Mesendoderm (in vitro differentiated cells): ENCODE measurements around the gene KCNJ3.

Experiments
- DNase-seq: peaks from one replicate; pipeline ENCODE4 v3.0.0; 2013
- H2AK5ac ChIP-seq: 2 replicates; pipeline ENCODE4 v1.6.1; 2013; ENCODE audit warnings: low read length, inconsistent platforms
- H2BK120ac ChIP-seq: 2 replicates; pipeline ENCODE4 v1.6.1; 2013; ENCODE audit warnings: low read depth, mild to moderate bottlenecking, low read length, moderate library complexity, mixed read lengths
- H2BK15ac ChIP-seq: replicated peaks from 2 replicates; pipeline ENCODE4 v1.6.1; 2013; ENCODE audit warnings: low read depth, mild to moderate bottlenecking, moderate library complexity
- H2BK5ac ChIP-seq: 2 replicates; pipeline ENCODE4 v1.6.1; 2013; ENCODE audit warnings: low read length, inconsistent platforms
- H3K18ac ChIP-seq: 2 replicates; pipeline ENCODE4 v1.6.1; 2013; ENCODE audit warnings: mild to moderate bottlenecking, low read length, mixed read lengths
- H3K23ac ChIP-seq: one replicate; pipeline ENCODE4 v1.6.1; 2013; ENCODE audit warnings: low read length
- H3K27ac ChIP-seq: 2 replicates; pipeline ENCODE4 v1.5.1; 2013; ENCODE audit warnings: low read depth, mild to moderate bottlenecking, inconsistent platforms, low read length, moderate library complexity
- H3K27me3 ChIP-seq: 2 replicates; pipeline ENCODE4 v1.6.1; 2013; ENCODE audit warnings: low read length, control low read depth, mild to moderate bottlenecking, inconsistent platforms; ENCODE audit not compliant: insufficient read depth, poor library complexity
- H3K36me3 ChIP-seq: 2 replicates; pipeline ENCODE4 v1.6.1; 2013; ENCODE audit warnings: low read length, inconsistent platforms; ENCODE audit not compliant: control insufficient read depth, insufficient read depth
- H3K4ac ChIP-seq: one replicate; pipeline ENCODE4 v1.6.1; 2013; ENCODE audit warnings: low read depth, mild to moderate bottlenecking, low read length, moderate library complexity
- H3K4me1 ChIP-seq: 2 replicates; pipeline ENCODE4 v1.6.1; 2013; ENCODE audit warnings: low read depth, low read length, inconsistent platforms; ENCODE audit not compliant: control insufficient read depth
- H3K4me2 ChIP-seq: 2 replicates; pipeline ENCODE4 v1.6.1; 2013; ENCODE audit warnings: low read length
- H3K4me3 ChIP-seq: 2 replicates; pipeline ENCODE4 v1.5.1; 2013; ENCODE audit warnings: mild to moderate bottlenecking, low read length
- H3K56ac ChIP-seq: one replicate; pipeline ENCODE4 v1.6.1; 2013; ENCODE audit warnings: low read length
- H3K79me1 ChIP-seq: 2 replicates; pipeline ENCODE4 v1.6.1; 2013; ENCODE audit warnings: low read length, inconsistent platforms
- H3K79me2 ChIP-seq: 2 replicates; pipeline ENCODE4 v1.6.1; 2013; ENCODE audit warnings: mild to moderate bottlenecking, low read length; ENCODE audit not compliant: control insufficient read depth, insufficient read depth
- H3K9ac ChIP-seq: 2 replicates; pipeline ENCODE4 v1.6.1; 2013; ENCODE audit warnings: low read length, inconsistent platforms
- H4K5ac ChIP-seq: one replicate; pipeline ENCODE4 v1.6.1; 2013; ENCODE audit warnings: low read length
- H4K8ac ChIP-seq: one replicate; pipeline ENCODE4 v1.6.1; 2013; ENCODE audit warnings: low read depth, mild to moderate bottlenecking, control low read depth, low read length, moderate library complexity
- WGBS: extraction: QIAGEN DNeasy Blood & Tissue Kit; methylation state at CpG from one replicate; pipeline ENCODE4 v1.1.7; 2013; ENCODE audit warnings: low lambda C conversion rate, missing lambda C conversion rate; ENCODE audit not compliant: insufficient coverage; ENCODE audit errors: extremely low coverage; 5-methylcytosine and 5-hydroxymethylcytosine counted together

KCNJ3 gene

DNA sequence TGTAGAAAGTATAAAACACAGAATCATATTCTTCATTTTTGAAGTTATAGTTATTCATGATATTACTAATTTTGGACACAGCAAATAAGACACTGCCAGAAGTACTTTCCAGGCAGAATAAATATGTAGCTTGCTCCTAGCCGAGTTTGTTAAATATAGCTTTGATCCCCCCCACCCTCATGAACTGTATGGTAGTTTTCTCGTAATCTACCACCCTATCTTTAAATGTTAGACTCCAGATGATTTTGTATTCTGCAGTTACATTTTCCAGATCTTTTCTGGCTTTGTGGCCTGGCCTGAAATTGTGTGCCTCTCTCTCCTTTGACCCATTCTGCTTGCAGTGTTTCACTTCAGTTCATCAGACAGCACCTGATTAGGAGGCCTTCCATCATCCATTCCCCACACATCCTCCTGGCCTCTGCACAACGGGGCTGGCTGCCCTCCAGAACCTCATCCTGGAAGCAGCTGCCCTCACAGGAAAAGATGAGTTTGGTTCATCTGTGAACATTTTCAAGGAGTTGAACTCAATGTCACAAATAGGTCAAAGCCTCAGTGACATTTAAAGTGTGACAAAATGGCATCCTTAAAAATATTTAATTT is 4.7 kb upstream of the KCNJ3 start:
- H3K4me3 ChIP-seq, result no peak overlapping the region
- no CpG with 5 or more reads among the region's 3 CpGs for WGBS
- no peaks in the 10 kb centered on the region for H3K79me1 ChIP-seq
- H3K18ac ChIP-seq, result no peak overlapping the region
- no peak overlapping the region for H4K5ac ChIP-seq
- H2BK5ac ChIP-seq, result no peak overlapping the region
- no peak overlapping the region for H3K56ac ChIP-seq
- no peak for DNase-seq
- H4K8ac ChIP-seq, result no peak overlapping the region
- H3K36me3 ChIP-seq, result no peaks in the 10 kb centered on the region
- no peak overlapping the region for H3K27ac ChIP-seq
- H3K4ac ChIP-seq, result no peak overlapping the region
- H3K23ac ChIP-seq, result no peak overlapping the region
- no peak overlapping the region for H3K4me2 ChIP-seq
- H2BK120ac ChIP-seq, result no peak overlapping the region
- no peaks in the 10 kb centered on the region for H3K79me2 ChIP-seq
- no peaks in the 10 kb centered on the region for H3K4me1 ChIP-seq
- H2AK5ac ChIP-seq, result no peak overlapping the region
- peak overlapping the region; percentile 1 for H2BK15ac ChIP-seq
- H3K27me3 ChIP-seq, result no peaks in the 10 kb centered on the region
- no peak overlapping the region for H3K9ac ChIP-seq

DNA sequence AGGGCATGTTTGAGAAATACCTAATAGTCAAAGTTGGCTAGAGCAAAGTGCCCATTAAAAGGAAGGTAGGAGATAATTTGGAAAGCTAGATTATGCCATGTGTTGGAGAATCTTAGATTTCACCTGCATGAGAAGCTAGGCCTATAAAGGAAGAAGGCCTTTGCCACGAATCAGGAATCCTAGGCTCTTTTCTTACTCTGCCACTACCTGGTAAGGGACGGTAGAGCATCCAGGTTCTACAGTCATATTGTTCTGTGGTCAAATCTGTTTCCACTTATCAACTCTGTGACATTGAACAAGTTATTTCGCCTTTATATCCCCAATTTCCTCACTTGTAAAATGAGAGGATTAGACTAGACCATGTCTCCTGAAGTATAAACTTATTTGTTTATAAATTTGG is 3.6 kb upstream of the KCNJ3 start:
- no peak overlapping the region for H3K4ac ChIP-seq

GRCh38 chr2:154696369-154696768 is 2.1 kb upstream of the KCNJ3 start:
- no peak overlapping the region for H2BK120ac ChIP-seq
- H3K27me3 ChIP-seq, result no peaks in the 10 kb centered on the region
- H4K8ac ChIP-seq, result no peak overlapping the region
- no peak overlapping the region for H3K4me3 ChIP-seq
- H2AK5ac ChIP-seq, result no peak overlapping the region
- H3K79me1 ChIP-seq, result no peaks in the 10 kb centered on the region
- WGBS, result no CpG with 5 or more reads among the region's 4 CpGs
- no peak overlapping the region for H3K9ac ChIP-seq
- H3K79me2 ChIP-seq, result no peaks in the 10 kb centered on the region
- H2BK5ac ChIP-seq, result no peak overlapping the region
- no peak overlapping the region for H3K27ac ChIP-seq
- H3K36me3 ChIP-seq, result no peaks in the 10 kb centered on the region
- no peak overlapping the region for H3K23ac ChIP-seq
- H3K4me2 ChIP-seq, result no peak overlapping the region
- H3K4me1 ChIP-seq, result no peaks in the 10 kb centered on the region
- H4K5ac ChIP-seq, result no peak overlapping the region
- no peak overlapping the region for H3K56ac ChIP-seq
- no peak overlapping the region for H3K18ac ChIP-seq
- H2BK15ac ChIP-seq, result no peak overlapping the region
- no peak overlapping the region for H3K4ac ChIP-seq
- DNase-seq, result no peak

More for the DNA sequence above, 3.6 kb upstream of the KCNJ3 start:
- no peak overlapping the region for H3K9ac ChIP-seq
- no peaks in the 10 kb centered on the region for H3K36me3 ChIP-seq
- H4K5ac ChIP-seq, result no peak overlapping the region
- no CpG with 5 or more reads among the region's 3 CpGs for WGBS
- no peaks in the 10 kb centered on the region for H3K79me2 ChIP-seq
- no peak overlapping the region for H2BK5ac ChIP-seq
- H3K27me3 ChIP-seq, result no peaks in the 10 kb centered on the region
- H3K56ac ChIP-seq, result no peak overlapping the region
- H3K4me2 ChIP-seq, result no peak overlapping the region
- no peak overlapping the region for H4K8ac ChIP-seq
- H3K79me1 ChIP-seq, result no peaks in the 10 kb centered on the region
- no peak overlapping the region for H2BK120ac ChIP-seq
- no peak overlapping the region for H3K18ac ChIP-seq
- H3K4me1 ChIP-seq, result no peaks in the 10 kb centered on the region
- no peak overlapping the region for H3K27ac ChIP-seq
- H2AK5ac ChIP-seq, result no peak overlapping the region
- peak; percentile 28 for DNase-seq
- H2BK15ac ChIP-seq, result no peak overlapping the region
- no peak overlapping the region for H3K23ac ChIP-seq
- H3K4me3 ChIP-seq, result no peak overlapping the region

DNA sequence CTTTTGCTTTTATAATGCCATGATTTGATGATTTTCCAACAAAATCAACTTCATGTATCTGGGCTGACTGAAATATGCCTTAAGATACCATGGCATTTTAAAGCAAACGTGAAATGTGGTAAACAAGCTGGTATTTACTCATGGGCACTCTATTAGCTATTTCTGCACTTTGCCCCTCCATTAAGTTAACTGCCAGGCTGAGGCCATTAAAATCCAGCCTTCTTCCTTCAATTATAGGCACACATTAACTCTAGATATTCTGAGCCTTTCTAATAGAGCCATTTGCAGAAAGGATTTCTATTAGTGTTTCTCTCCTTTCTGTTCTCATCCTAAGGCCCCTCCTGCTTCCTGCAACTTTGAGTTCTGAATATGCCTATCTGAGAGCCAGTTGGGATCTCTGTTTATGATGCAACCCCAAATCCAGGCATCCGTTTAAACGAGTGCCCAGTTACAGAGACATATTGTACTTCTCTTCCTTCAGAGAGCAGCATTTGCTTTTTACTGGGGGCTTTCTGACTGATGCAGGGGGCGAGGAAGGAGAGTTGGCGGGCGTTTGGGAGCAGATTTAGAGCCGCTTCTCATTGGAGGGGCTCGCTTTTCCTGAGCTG is 1.6 kb upstream of the KCNJ3 start:
- Histone ChIP-seq H2AK5ac (no peak overlapping the region), H2BK15ac (no peak overlapping the region), H3K79me2 (no peaks in the 10 kb centered on the region), H3K18ac (no peak overlapping the region), H3K23ac (no peak overlapping the region), H3K9ac (peak overlapping the region; percentile 85), H3K4ac (no peak overlapping the region), H3K56ac (peak overlapping the region; percentile 92), H3K27me3 (no peaks in the 10 kb centered on the region), H3K4me1 (no peaks in the 10 kb centered on the region), H2BK120ac (no peak overlapping the region), H3K79me1 (no peaks in the 10 kb centered on the region), H3K4me2 (peak overlapping the region; percentile 96), H2BK5ac (no peak overlapping the region), H4K8ac (no peak overlapping the region), H3K36me3 (no peaks in the 10 kb centered on the region), H3K27ac (no peak overlapping the region), H3K4me3 (no peak overlapping the region), H4K5ac (no peak overlapping the region)
- peak; percentile 11 for DNase-seq
- WGBS, result no CpG with 5 or more reads among the region's 8 CpGs

DNA sequence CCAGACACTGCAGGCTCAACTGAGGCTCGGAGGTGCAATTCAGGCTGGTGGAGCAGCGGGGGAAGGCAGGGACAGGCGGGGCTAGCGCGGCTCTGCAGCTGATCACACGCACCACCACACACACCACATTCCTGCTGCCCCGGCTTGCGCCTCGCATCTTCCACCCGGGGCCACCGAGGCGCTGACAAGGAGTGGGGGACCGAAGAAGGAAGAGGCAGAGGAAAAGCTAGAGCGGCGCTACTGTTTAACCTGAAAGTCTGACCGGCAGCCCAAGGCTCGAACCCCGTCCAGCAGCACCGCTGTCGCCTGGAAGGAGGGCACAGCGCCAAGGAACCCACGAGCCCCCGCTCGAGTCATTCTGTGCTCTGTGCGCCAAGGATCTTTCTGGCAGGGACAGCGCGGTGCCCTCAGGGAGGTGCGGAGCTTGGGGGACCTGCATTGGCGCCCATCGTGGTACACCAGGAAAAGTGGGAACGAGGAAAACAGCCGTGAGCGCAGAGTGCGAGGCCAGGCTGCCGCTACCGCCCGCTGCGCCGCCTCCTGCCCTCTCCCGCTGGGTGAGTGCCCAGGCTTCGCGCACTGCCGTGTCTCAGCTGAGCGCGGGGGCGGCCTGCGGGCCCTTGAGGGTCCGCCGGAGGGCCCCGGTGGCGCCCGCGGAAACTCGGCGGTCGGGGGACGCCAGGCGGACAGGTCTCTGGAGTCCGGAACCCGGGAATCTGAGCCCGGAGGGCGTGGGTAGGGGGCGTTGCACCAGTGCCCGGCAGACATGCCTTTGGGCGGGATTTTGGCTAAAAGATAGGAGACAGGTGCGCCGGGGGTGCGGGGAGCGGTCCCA is 860 bp upstream of the KCNJ3 start:
- peak overlapping the region; percentile 92 for H3K56ac ChIP-seq
- no peak overlapping the region for H2BK15ac ChIP-seq
- peak overlapping the region; percentile 51 for H3K23ac ChIP-seq
- H3K4ac ChIP-seq, result peak overlapping the region; percentile 0
- no peaks in the 10 kb centered on the region for H3K36me3 ChIP-seq
- no peaks in the 10 kb centered on the region for H3K4me1 ChIP-seq
- no peak overlapping the region for H4K5ac ChIP-seq
- no peak overlapping the region for H2BK5ac ChIP-seq
- DNase-seq, result peak; percentile 70
- no peaks in the 10 kb centered on the region for H3K79me2 ChIP-seq
- no peaks in the 10 kb centered on the region for H3K79me1 ChIP-seq
- no peak overlapping the region for H4K8ac ChIP-seq
- no peak overlapping the region for H2AK5ac ChIP-seq
- peak overlapping the region; percentile 96 for H3K4me2 ChIP-seq
- peak overlapping the region; percentile 57 for H3K4me3 ChIP-seq
- H3K9ac ChIP-seq, result peak overlapping the region; percentile 85
- WGBS, result no CpG with 5 or more reads among the region's 69 CpGs
- no peaks in the 10 kb centered on the region for H3K27me3 ChIP-seq
- no peak overlapping the region for H3K27ac ChIP-seq
- H3K18ac ChIP-seq, result peak overlapping the region; percentile 29
- H2BK120ac ChIP-seq, result no peak overlapping the region
